MM.1S (cell line): ENCODE results near the gene ZBTB45.

Experiments
- EZH2 ChIP-seq: fragments of 300-600 bp; sonication (generic); optimal IDR thresholded peaks from 2 replicates; pipeline ENCODE3; 2017; ENCODE audit warnings: low read depth, mild to moderate bottlenecking, antibody characterized with exemption, low read length, mixed read lengths
- TF ChIP-seq, protein P1 (sequence below): fragments of 300-600 bp; sonication (generic); IDR thresholded peaks from 2 replicates; pipeline ENCODE4 v1.5.1; 2016; ENCODE audit warnings: antibody characterized with exemption, low read length, mixed read lengths

DNA sequence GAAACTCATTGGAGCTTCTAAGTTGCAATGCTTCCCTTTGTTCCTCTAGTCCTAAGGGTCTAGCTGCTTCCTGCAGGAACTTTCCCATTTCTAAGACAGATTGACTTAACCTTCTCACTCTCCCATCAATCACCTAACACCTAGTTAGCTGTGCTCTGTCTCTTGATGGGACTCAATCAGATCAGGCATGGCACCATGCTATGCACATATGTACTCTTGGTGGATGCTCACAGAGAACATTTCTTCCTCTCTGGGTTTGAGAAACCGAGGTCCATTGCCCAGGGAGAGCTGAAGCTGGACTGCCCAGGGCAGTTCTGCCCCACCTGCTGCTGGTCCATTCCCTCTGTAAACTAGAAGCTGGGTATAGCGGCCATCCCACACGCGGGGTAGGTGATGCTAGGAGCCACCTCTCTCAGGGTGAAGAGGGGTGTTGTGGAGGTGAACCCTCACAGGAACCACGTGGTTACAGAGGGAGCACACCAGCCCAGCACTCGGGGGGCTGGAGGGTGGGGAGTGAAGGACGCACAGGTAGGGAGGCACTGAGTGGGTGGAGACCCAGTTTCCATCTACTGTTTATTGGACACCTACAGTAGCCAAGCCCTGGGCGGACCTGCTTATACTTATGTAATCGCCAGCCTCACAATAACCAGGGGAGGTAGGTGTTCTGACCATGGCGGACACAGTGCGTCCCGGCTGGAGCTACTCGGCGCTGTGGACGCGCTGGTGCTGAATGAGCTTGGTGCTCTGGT is 41.9 kb upstream of the ZBTB45 start:
- no peak for TF ChIP-seq EZH2
- TF ChIP-seq, protein P1, sequence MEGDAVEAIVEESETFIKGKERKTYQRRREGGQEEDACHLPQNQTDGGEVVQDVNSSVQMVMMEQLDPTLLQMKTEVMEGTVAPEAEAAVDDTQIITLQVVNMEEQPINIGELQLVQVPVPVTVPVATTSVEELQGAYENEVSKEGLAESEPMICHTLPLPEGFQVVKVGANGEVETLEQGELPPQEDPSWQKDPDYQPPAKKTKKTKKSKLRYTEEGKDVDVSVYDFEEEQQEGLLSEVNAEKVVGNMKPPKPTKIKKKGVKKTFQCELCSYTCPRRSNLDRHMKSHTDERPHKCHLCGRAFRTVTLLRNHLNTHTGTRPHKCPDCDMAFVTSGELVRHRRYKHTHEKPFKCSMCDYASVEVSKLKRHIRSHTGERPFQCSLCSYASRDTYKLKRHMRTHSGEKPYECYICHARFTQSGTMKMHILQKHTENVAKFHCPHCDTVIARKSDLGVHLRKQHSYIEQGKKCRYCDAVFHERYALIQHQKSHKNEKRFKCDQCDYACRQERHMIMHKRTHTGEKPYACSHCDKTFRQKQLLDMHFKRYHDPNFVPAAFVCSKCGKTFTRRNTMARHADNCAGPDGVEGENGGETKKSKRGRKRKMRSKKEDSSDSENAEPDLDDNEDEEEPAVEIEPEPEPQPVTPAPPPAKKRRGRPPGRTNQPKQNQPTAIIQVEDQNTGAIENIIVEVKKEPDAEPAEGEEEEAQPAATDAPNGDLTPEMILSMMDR, result no peak
